ENCODE measurements around the gene CLEC10A.
"Not testable (repeated sequence)": the region's sequence is repeated elsewhere in the genome, so short reads cannot be mapped to it uniquely, and the experiment has no call there.

Gene CLEC10A

GRCh38 chr17:7124923-7125322, 44.9 kb upstream of the CLEC10A start:
- Histone ChIP-seq H3K4ac (ENCODE audit: low read depth, low read length) (no peak overlapping the region), H4K8ac (ENCODE audit: low read depth, low read length) (no peak overlapping the region), H3K4me1 (ENCODE audit: control insufficient read depth, low read depth, low read length) (peaks cover 2% of the 10 kb centered on the region), H3K79me1 (ENCODE audit: low read length) (no peaks in the 10 kb centered on the region), H2BK5ac (ENCODE audit: low read length) (no peak overlapping the region), H3K9ac (ENCODE audit: low read length) (no peak overlapping the region), H3K56ac (ENCODE audit: low read length) (no peak overlapping the region), H3K27ac (ENCODE audit: low read depth, low read length) (no peak overlapping the region), H3K4me2 (ENCODE audit: low read length) (no peak overlapping the region), H3K4me3 (ENCODE audit: low read length) (no peak overlapping the region), H2AK5ac (ENCODE audit: low read length) (no peak overlapping the region), H3K23ac (ENCODE audit: low read length) (no peak overlapping the region), H2BK120ac (ENCODE audit: low read depth, low read length) (no peak overlapping the region), H3K36me3 (ENCODE audit: control insufficient read depth, insufficient read depth, low read length) (no peaks in the 10 kb centered on the region), H2BK15ac (replicated peaks; ENCODE audit: low read depth) (no peak overlapping the region), H3K79me2 (ENCODE audit: control insufficient read depth, insufficient read depth, low read length) (no peaks in the 10 kb centered on the region), H3K18ac (ENCODE audit: low read length) (no peak overlapping the region), H4K5ac (ENCODE audit: low read length) (no peak overlapping the region), H3K27me3 (ENCODE audit: insufficient read depth, low read length, poor library complexity) (no peaks in the 10 kb centered on the region)
- no peak for DNase-seq
- no CpG with 5 or more reads among the region's 5 CpGs for WGBS (ENCODE audit: extremely low coverage, insufficient coverage, low lambda C conversion rate)

GRCh38 chr17:7123844-7124243, 43.8 kb upstream of the CLEC10A start:
- H3K9ac ChIP-seq (ENCODE audit: low read length): no peak overlapping the region
- no peak overlapping the region for H2BK120ac ChIP-seq (ENCODE audit: low read depth, low read length)
- H3K27ac ChIP-seq (ENCODE audit: low read depth, low read length): no peak overlapping the region
- no peaks in the 10 kb centered on the region for H3K36me3 ChIP-seq (ENCODE audit: control insufficient read depth, insufficient read depth, low read length)
- no CpG with 5 or more reads among the region's 4 CpGs for WGBS (ENCODE audit: extremely low coverage, insufficient coverage, low lambda C conversion rate)
- no peak overlapping the region for H3K18ac ChIP-seq (ENCODE audit: low read length)
- no peak overlapping the region for H2AK5ac ChIP-seq (ENCODE audit: low read length)
- no peak overlapping the region for H3K4me3 ChIP-seq (ENCODE audit: low read length)
- no peak overlapping the region for H4K5ac ChIP-seq (ENCODE audit: low read length)
- no peaks in the 10 kb centered on the region for H3K27me3 ChIP-seq (ENCODE audit: insufficient read depth, low read length, poor library complexity)
- H3K4ac ChIP-seq (ENCODE audit: low read depth, low read length): no peak overlapping the region
- DNase-seq: no peak
- no peak overlapping the region for H4K8ac ChIP-seq (ENCODE audit: low read depth, low read length)
- H2BK5ac ChIP-seq (ENCODE audit: low read length): no peak overlapping the region
- no peak overlapping the region for H3K56ac ChIP-seq (ENCODE audit: low read length)
- H3K4me2 ChIP-seq (ENCODE audit: low read length): no peak overlapping the region
- no peaks in the 10 kb centered on the region for H3K4me1 ChIP-seq (ENCODE audit: control insufficient read depth, low read depth, low read length)
- no peaks in the 10 kb centered on the region for H3K79me1 ChIP-seq (ENCODE audit: low read length)
- no peak overlapping the region for H2BK15ac ChIP-seq (replicated peaks; ENCODE audit: low read depth)
- H3K79me2 ChIP-seq (ENCODE audit: control insufficient read depth, insufficient read depth, low read length): no peaks in the 10 kb centered on the region
- no peak overlapping the region for H3K23ac ChIP-seq (ENCODE audit: low read length)

- no CpG with 5 or more reads among the region's 4 CpGs for WGBS (ENCODE audit: extremely low coverage, insufficient coverage, low lambda C conversion rate)
- H2BK120ac ChIP-seq (ENCODE audit: low read depth, low read length): no peak overlapping the region
- no peaks in the 10 kb centered on the region for H3K4me1 ChIP-seq (ENCODE audit: control insufficient read depth, low read depth, low read length)
- H3K9ac ChIP-seq (ENCODE audit: low read length): no peak overlapping the region
- no peak overlapping the region for H4K8ac ChIP-seq (ENCODE audit: low read depth, low read length)
- H3K36me3 ChIP-seq (ENCODE audit: control insufficient read depth, insufficient read depth, low read length): no peaks in the 10 kb centered on the region
- no peak overlapping the region for H3K4ac ChIP-seq (ENCODE audit: low read depth, low read length)
- H3K27me3 ChIP-seq (ENCODE audit: insufficient read depth, low read length, poor library complexity): no peaks in the 10 kb centered on the region
- no peak overlapping the region for H2BK15ac ChIP-seq (replicated peaks; ENCODE audit: low read depth)
- H2BK5ac ChIP-seq (ENCODE audit: low read length): no peak overlapping the region
- H3K79me1 ChIP-seq (ENCODE audit: low read length): no peaks in the 10 kb centered on the region
- no peak overlapping the region for H2AK5ac ChIP-seq (ENCODE audit: low read length)
- no peak overlapping the region for H3K18ac ChIP-seq (ENCODE audit: low read length)
- H3K4me2 ChIP-seq (ENCODE audit: low read length): no peak overlapping the region
- no peak for DNase-seq
- no peak overlapping the region for H4K5ac ChIP-seq (ENCODE audit: low read length)
- no peaks in the 10 kb centered on the region for H3K79me2 ChIP-seq (ENCODE audit: control insufficient read depth, insufficient read depth, low read length)
- H3K23ac ChIP-seq (ENCODE audit: low read length): no peak overlapping the region
- no peak overlapping the region for H3K27ac ChIP-seq (ENCODE audit: low read depth, low read length)
- H3K4me3 ChIP-seq (ENCODE audit: low read length): no peak overlapping the region
- no peak overlapping the region for H3K56ac ChIP-seq (ENCODE audit: low read length)
Measured at GRCh38 chr17:7122381-7122780, 42.3 kb upstream of the CLEC10A start.

- H3K36me3 ChIP-seq (ENCODE audit: control insufficient read depth, insufficient read depth, low read length); H4K5ac ChIP-seq (ENCODE audit: low read length); H3K23ac ChIP-seq (ENCODE audit: low read length); H3K79me1 ChIP-seq (ENCODE audit: low read length); H3K4me3 ChIP-seq (ENCODE audit: low read length); H3K4me1 ChIP-seq (ENCODE audit: control insufficient read depth, low read depth, low read length); H2BK120ac ChIP-seq (ENCODE audit: low read depth, low read length); H2AK5ac ChIP-seq (ENCODE audit: low read length); DNase-seq; H3K79me2 ChIP-seq (ENCODE audit: control insufficient read depth, insufficient read depth, low read length); H3K27ac ChIP-seq (ENCODE audit: low read depth, low read length); H3K27me3 ChIP-seq (ENCODE audit: insufficient read depth, low read length, poor library complexity); H3K4me2 ChIP-seq (ENCODE audit: low read length); H3K9ac ChIP-seq (ENCODE audit: low read length); H3K56ac ChIP-seq (ENCODE audit: low read length); H3K4ac ChIP-seq (ENCODE audit: low read depth, low read length); H2BK15ac ChIP-seq (replicated peaks; ENCODE audit: low read depth); H4K8ac ChIP-seq (ENCODE audit: low read depth, low read length); H3K18ac ChIP-seq (ENCODE audit: low read length); H2BK5ac ChIP-seq (ENCODE audit: low read length): not testable (repeated sequence)
- WGBS (ENCODE audit: extremely low coverage, insufficient coverage, low lambda C conversion rate): no CpG with 5 or more reads among the region's 12 CpGs
Measured at GRCh38 chr17:7120635-7121034, 40.6 kb upstream of the CLEC10A start.

GRCh38 chr17:7120123-7120522, 40.1 kb upstream of the CLEC10A start:
- no peaks in the 10 kb centered on the region for H3K79me2 ChIP-seq (ENCODE audit: control insufficient read depth, insufficient read depth, low read length)
- no peak overlapping the region for H3K56ac ChIP-seq (ENCODE audit: low read length)
- no peaks in the 10 kb centered on the region for H3K4me1 ChIP-seq (ENCODE audit: control insufficient read depth, low read depth, low read length)
- DNase-seq: no peak
- H3K36me3 ChIP-seq (ENCODE audit: control insufficient read depth, insufficient read depth, low read length): no peaks in the 10 kb centered on the region
- no peaks in the 10 kb centered on the region for H3K27me3 ChIP-seq (ENCODE audit: insufficient read depth, low read length, poor library complexity)
- no peak overlapping the region for H3K18ac ChIP-seq (ENCODE audit: low read length)
- H3K79me1 ChIP-seq (ENCODE audit: low read length): no peaks in the 10 kb centered on the region
- no peak overlapping the region for H3K9ac ChIP-seq (ENCODE audit: low read length)
- no peak overlapping the region for H3K4ac ChIP-seq (ENCODE audit: low read depth, low read length)
- no peak overlapping the region for H2BK120ac ChIP-seq (ENCODE audit: low read depth, low read length)
- no peak overlapping the region for H3K23ac ChIP-seq (ENCODE audit: low read length)
- WGBS (ENCODE audit: extremely low coverage, insufficient coverage, low lambda C conversion rate): no CpG with 5 or more reads among the region's 2 CpGs
- no peak overlapping the region for H3K4me3 ChIP-seq (ENCODE audit: low read length)
- no peak overlapping the region for H2AK5ac ChIP-seq (ENCODE audit: low read length)
- H3K4me2 ChIP-seq (ENCODE audit: low read length): no peak overlapping the region
- H4K5ac ChIP-seq (ENCODE audit: low read length): no peak overlapping the region
- no peak overlapping the region for H3K27ac ChIP-seq (ENCODE audit: low read depth, low read length)
- no peak overlapping the region for H4K8ac ChIP-seq (ENCODE audit: low read depth, low read length)
- no peak overlapping the region for H2BK15ac ChIP-seq (replicated peaks; ENCODE audit: low read depth)
- no peak overlapping the region for H2BK5ac ChIP-seq (ENCODE audit: low read length)

- no peak overlapping the region for H2BK15ac ChIP-seq (replicated peaks; ENCODE audit: low read depth)
- no peak overlapping the region for H3K27ac ChIP-seq (ENCODE audit: low read depth, low read length)
- H3K79me1 ChIP-seq (ENCODE audit: low read length): no peaks in the 10 kb centered on the region
- H4K5ac ChIP-seq (ENCODE audit: low read length): no peak overlapping the region
- no peak for DNase-seq
- H3K18ac ChIP-seq (ENCODE audit: low read length): no peak overlapping the region
- H3K36me3 ChIP-seq (ENCODE audit: control insufficient read depth, insufficient read depth, low read length): no peaks in the 10 kb centered on the region
- no peak overlapping the region for H3K4me2 ChIP-seq (ENCODE audit: low read length)
- no peak overlapping the region for H4K8ac ChIP-seq (ENCODE audit: low read depth, low read length)
- no peaks in the 10 kb centered on the region for H3K27me3 ChIP-seq (ENCODE audit: insufficient read depth, low read length, poor library complexity)
- H3K79me2 ChIP-seq (ENCODE audit: control insufficient read depth, insufficient read depth, low read length): no peaks in the 10 kb centered on the region
- H3K4me1 ChIP-seq (ENCODE audit: control insufficient read depth, low read depth, low read length): no peaks in the 10 kb centered on the region
- H3K56ac ChIP-seq (ENCODE audit: low read length): no peak overlapping the region
- WGBS (ENCODE audit: extremely low coverage, insufficient coverage, low lambda C conversion rate): no CpG with 5 or more reads among the region's 11 CpGs
- H2AK5ac ChIP-seq (ENCODE audit: low read length): no peak overlapping the region
- H2BK120ac ChIP-seq (ENCODE audit: low read depth, low read length): no peak overlapping the region
- no peak overlapping the region for H3K4ac ChIP-seq (ENCODE audit: low read depth, low read length)
- no peak overlapping the region for H3K4me3 ChIP-seq (ENCODE audit: low read length)
- no peak overlapping the region for H3K9ac ChIP-seq (ENCODE audit: low read length)
- no peak overlapping the region for H2BK5ac ChIP-seq (ENCODE audit: low read length)
- no peak overlapping the region for H3K23ac ChIP-seq (ENCODE audit: low read length)
Measured at GRCh38 chr17:7119314-7119713, 39.3 kb upstream of the CLEC10A start.
